NOMO-1 (cell line): ENCODE measurements around the gene KCNS1.
"Not testable (repeated sequence)": the region's sequence is repeated elsewhere in the genome, so short reads cannot be mapped to it uniquely, and the experiment has no call there.

Source experiments
- DNase-seq, 2 experiments: peaks; one replicate each; lab custom pipeline; 2025; ENCODE audit not compliant: unreplicated experiment in 2 of 2; lab: John Stamatoyannopoulos, UW

The KCNS1 gene

DNA sequence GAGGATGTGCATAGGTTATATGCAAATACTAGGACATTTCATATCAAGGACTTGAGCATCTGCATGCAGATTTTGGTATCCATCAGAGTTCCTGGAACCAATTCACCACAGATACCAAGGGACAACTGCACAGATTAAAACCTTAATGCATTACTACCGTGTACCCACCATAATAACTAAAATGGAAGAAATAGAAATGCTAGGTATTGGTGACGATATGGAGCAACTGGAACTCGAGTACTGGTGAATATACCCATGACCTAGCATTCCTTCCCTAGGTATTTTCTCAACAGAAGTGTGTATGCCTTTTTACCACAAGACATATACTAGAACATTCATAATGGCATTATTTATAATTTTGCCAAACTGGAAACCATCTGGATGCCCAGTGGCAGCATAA is 18.5 kb downstream of the KCNS1 start:
- DNase-seq: no peak

DNA sequence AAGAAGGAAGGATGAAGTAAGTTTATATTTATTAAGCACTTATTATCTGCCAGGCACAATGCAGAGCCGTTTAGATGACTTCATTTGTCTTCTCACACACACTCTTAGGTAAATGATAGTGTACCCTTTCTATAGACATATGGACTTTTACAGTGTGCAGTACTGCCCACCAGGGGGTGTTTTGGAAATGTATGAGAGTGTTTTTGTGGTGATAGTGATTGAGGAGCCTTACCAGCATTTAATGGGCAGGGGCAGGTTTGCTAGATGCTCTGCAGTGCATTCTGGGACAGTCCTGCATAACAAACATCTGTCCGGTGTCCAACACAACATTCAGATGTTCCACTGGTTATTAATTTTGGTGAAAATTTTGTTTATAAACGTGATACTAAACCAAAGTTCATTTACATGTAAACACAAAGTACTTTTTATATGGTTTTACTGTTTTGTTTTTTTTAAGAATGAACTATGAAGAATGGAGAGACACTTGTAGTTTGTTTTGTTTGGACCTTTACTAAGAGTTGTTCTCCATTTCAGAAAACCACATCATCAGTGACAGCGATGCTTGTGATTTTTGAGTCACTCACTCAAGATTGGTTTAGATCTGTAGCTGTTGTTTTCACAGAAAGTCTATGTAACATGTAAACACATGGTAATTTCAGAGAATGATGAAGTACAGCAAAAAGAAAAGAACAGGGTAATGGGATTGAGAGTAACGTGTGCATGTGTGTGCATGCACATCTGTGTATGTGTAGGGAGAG is 19.9 kb downstream of the KCNS1 start:
- no peak for DNase-seq

DNA sequence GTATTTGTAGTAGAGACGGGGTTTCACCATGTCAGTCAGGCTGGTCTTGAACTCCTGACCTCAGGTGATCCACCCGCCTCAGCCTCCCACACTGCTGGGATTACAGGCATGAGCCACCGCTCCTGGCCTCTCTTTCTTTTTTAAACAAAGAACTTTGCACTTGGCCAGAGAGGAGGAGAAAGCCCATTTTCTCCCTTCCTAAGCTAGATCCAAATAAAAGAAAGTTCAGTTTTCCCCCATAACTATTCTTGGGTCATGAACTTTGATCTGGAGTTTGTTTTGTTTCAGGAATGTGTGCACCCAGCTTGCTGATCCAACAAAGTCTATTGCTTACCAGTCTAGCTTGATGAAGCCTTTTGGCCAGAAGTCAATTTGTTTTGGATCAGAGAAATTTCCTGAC is 23.4 kb downstream of the KCNS1 start:
- DNase-seq: no peak

DNA sequence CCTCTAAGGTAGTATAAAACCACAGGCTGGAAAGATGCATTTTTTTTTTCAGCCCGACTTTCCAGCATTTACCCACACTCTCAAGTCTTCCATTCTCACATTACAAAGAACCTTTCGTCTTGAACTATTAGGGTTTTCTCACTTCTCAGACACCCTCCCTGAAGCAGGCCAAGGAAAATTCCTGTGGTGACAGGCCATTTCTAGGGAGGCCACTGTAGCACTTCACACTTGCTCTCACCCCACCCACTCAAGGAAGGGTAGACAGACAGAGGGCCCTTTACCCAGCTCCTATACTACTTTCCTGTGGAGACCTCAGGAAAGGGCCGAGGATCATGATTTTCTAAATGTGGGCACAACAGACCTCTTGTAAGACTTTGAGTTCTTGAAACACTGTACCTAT is 27.7 kb downstream of the KCNS1 start:
- DNase-seq: no peak

DNA sequence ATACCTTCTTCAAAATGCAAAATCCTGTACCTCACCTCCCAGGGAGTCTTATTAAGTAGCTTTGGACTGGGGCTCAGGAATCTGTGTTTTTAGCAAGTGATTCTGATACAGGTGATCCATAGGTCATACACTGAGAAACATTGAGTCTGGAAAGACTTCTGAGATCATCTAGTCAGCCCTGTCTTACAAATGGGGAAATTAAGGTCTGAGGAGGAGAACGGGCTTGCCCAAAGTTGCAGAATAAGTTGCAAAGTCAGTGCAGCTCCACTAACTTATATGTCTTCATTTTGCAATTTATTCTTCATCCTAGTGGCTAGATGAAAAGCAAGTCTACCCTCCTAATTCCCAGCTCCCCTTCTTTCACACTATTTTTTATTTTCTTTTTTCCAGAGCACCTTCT is 28.9 kb downstream of the KCNS1 start:
- no peak for DNase-seq

DNA sequence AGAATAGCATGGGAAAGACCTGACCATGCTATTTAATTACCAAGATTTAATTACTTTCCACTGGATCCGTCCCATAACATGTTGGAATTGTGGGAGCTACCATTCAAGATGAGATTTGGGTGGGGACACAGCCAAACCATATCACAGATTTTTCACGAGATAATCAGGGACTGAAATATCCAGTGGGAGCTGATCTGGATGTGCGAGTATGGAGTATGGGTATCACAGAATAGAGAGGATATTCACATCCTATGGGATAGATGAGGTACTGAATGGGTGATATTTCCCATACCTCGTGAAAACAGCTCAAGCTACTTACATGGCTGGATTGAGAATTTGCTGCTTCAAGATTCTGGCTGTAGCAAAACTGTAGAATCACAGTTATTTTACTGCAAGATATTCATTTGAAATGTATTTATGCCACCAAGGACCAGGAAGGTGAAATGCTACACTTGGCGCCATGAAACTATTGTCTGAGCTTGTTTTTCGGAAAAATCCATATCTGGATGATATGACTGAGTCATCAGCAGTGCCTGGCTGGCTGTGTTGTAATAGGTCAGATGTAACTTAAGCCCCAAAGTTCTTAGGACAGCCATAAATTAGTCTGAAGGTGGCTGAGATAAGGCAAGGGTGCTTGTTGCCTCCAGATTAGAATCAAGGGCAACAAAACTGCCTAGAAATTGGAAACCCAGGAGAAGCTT is 29.8 kb downstream of the KCNS1 start:
- no peak for DNase-seq

DNA sequence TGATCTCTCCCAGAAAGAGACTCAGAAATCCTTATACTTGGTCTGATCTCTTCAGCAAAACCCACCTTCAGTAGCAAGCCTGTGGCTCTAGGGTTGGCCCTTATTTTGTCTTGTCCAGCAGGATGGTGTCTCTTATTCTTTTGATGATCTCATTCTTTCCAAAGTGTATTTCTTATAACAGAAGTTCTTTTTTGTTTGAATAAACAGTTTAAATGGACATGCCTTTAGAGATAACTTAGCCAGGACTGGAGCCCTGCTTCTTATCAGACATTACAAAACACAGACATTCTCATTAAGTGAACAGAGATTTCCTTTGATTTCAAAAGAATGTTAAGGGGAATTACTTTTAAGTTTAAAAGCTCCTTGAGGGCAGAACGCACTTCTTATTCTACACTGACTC is 31.7 kb downstream of the KCNS1 start:
- DNase-seq: no peak

DNA sequence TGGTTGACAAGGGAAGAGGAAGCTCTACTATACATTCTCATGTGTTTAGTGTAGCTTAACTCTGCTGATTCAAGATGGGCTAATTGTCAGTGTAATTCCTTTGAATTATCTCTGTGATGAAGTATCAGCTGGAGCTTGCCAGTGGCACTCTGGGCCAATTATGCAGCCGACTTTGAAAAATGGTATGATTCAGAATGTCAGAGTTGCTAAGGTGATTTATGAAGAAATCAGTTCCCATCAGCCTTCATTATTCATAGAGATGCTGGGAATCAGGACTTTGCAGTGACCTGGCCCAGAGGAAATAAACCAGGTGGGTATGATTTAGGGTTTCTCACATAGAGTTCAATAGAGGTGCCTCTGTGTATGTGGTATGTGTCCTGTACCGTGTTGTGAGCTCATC is 33.4 kb downstream of the KCNS1 start:
- DNase-seq: no peak

DNA sequence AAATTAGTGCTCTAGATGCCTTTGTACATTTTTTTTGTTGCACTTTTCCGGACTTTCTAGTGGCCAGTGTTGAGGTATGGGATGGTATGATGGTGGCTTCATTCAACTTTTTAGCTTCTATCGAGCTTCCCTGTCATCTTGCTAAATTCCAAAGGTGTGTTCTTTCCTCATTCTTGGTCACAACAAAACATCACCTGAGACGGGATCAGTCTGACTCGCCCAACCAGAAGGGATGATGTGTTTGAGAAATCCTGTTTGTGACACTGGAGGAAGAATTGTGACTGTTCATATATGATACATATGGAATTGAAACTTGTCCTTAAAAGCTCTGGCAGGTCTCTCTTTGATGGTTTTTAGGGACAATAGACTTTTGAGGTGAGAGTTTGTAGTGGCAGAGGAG is 33.8 kb downstream of the KCNS1 start:
- no peak for DNase-seq

DNA sequence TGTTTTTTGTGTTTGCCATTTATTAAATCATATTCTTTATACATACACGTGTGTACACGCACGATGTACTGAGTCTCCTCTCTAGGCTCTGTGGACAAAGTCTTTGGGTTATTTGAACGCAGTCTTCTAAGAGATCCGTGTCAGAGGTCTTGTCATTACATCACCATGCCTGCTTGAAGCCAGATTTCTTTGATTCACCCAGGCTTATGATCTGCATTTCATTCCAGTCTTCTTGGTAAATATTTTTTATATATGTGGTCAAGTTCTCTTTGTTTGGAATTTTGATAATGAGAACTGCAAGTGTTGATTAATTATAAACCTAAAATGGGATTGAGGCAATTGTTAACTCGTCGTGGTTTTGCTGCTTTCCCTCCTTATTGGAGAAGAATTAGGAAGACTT is 34.6 kb downstream of the KCNS1 start:
- no peak for DNase-seq

DNA sequence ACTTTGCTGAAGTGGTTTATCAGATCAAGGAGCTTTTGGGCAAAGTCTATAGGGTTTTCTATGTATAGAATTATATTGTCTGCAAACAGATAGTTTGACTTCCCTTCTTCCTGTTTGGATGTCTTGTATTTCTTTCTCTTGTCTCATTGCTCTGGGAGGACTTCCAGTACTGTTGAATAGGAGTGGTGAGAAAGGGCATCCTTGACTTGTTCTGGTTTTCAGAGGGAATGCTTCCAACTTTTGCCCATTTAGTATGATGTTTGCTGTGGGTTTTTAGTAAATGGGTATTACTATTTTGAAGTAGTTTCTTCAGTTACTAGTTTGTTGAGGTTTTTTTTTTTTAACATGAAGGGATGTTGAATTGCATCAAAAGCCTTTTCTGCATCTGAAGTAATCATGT is 36.1 kb downstream of the KCNS1 start:
- no peak for DNase-seq

DNA sequence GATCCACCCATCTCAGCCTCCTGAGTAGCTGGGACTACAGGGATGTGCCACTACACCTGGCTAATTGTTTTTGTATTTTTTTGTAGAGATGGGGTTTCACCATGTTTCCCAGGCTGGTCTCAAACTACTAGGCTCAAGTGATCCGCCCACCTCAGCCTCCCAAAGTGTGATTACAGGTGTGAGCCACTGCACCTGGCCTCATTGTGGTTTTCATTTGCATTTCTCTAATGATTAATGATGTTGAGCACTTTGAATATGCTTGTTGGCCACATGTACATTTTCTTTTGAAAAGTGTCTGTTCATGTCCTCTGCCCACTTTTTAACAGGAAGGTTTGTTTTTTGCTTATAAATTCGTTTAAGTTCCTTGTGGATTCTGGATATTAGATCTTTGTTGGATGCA is 37.8 kb downstream of the KCNS1 start:
- DNase-seq: not testable (repeated sequence)

DNA sequence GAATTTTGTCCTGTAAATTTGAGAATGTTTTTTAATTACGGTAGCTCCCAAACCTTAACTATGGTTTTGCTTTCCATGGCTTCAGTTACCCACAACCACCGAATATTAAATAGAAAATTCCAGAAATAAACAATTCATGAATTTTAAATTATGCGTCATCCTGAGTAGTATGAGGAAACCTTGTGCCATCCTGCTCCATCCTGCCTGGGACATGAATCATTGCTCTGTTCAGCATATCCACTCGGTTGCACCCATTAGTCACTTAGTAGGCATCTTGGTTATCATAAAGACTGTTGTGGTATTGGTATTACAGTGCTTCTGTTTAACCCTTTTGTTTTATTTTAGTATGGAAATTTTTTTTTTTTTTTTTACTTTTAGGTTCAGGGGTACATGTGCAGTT is 39.7 kb downstream of the KCNS1 start:
- DNase-seq: no peak

DNA sequence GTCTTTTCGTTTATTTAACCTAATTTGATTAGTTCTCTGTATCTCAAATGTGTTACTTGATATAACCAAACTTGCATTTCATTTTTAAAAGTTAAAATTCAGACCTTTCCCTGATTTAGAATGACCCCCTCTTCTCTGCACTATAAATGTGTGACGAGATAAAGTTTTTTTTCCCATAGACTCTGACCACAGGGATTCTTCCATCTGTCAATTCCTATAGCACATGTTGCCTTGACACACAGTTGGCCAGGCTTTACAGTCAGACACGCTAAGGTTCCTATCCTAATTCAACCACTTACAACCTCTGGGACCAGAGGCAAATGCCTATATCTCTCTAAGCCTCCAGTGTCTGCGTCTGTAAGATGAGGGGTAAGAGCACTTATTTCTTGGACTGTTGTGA is 40.6 kb downstream of the KCNS1 start:
- no peak for DNase-seq

DNA sequence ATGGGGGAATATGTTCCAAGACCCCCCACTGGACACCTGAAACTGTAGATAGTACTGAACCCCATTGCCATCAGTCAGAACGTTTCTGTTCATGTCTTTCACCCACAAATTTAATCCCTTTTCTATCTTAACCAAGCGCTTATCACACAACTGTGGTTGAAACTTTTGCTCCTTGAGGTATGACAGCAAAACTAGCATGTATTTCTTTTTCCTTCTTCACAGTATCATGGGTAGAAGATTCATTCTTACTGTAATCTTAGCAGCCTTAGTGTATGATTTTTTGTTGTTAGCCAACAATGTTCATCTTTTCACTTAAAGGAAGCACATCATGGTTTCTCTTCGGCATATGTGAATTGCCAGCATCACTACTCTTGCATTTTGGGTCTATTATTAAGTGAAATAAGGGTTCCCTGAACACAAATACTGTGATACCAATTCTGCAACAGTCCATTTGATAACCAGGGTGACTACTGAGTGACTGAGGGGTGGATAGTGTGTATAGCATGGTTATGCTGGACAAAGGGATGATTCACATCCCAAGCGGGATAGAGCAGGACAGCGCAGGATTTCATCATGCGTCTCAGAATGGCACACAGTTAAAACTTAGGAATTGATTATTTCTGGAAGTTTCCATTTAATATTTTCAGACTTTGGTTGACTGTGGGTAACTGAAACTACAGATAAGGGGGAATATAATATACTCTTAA is 41.8 kb downstream of the KCNS1 start:
- no peak for DNase-seq

DNA sequence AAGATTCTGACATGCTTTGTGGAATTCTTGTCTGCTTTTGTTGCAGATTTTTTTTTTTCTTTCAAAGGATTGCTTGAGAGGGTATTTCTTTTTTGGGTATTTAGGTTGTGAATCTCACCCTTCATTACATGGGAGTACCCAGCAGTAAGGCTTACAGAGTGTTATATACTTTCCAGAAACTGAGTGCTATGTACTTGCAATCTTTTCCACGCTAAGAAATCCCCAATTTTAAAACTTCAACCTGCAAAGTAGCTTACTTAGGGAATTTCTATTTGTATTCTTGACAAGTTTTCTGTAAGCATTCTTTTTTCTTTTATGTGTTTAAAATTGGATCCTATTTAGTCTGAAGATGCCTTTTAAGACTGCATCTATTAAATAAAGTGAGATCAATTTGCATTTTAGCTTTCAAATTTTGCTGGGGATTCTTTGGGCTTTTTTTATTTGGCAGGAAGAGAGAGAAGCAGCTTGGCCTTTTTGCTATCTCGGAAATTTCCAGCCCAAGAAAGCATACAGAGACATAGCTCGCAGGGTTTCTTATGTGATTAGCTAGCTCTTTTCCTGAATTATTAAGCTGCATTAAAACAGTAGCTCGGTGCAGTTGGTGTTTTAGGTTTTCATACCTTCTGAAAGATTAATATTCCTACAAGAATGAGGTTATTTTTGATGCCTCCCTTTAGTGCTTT is 42.6 kb downstream of the KCNS1 start:
- no peak for DNase-seq

DNA sequence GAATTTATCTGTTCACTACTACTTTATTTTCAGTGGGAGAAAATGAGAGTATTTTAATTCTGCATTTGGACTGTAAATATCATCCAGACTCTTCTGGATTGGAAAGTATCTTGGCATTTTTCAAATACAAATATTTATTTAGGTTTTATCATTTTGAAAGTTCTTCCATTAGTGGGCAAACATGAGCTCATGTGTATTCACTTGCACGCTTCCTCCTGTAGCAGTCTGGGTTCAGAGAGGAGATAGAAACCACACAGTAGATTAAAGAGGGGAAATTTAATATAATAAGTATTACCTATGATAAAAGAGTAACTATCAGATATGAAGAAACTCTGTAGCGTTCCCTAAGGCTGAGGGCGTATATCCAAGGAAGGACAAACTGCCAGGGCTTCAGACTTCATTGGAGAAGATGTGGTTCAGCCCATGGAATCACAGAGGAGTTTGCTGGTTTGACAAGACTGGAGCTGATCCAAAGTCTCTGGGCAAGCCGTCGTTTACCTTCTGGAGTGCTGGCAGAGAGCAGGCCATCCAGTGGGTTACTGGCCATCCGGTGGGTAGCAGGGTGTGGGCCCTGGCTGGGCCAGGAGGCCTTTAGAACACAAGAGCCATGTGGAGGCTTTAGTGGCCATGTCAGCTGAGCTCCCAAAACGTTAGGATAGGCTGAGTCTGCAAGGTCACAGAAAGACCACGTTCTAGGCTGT is 44.3 kb downstream of the KCNS1 start:
- no peak for DNase-seq

DNA sequence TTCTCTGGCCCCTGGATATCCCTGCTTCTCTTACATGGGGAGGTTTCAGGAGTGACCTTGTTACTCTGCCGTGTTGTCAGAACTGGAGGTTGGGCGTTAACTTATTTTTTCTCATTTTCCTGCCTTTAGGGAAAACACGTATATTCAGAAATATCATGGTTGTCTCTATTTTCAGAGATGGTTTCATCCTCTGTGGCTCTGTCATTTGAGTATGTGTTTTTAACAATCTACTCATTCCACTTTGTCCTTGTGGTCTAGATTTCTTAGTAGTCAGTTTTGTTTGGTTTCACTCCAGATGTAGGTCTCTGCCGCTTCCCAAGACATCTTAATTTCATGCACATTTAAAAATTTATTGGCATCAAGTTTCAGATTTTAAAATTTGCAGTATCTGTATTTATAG is 45.9 kb downstream of the KCNS1 start:
- no peak for DNase-seq

DNA sequence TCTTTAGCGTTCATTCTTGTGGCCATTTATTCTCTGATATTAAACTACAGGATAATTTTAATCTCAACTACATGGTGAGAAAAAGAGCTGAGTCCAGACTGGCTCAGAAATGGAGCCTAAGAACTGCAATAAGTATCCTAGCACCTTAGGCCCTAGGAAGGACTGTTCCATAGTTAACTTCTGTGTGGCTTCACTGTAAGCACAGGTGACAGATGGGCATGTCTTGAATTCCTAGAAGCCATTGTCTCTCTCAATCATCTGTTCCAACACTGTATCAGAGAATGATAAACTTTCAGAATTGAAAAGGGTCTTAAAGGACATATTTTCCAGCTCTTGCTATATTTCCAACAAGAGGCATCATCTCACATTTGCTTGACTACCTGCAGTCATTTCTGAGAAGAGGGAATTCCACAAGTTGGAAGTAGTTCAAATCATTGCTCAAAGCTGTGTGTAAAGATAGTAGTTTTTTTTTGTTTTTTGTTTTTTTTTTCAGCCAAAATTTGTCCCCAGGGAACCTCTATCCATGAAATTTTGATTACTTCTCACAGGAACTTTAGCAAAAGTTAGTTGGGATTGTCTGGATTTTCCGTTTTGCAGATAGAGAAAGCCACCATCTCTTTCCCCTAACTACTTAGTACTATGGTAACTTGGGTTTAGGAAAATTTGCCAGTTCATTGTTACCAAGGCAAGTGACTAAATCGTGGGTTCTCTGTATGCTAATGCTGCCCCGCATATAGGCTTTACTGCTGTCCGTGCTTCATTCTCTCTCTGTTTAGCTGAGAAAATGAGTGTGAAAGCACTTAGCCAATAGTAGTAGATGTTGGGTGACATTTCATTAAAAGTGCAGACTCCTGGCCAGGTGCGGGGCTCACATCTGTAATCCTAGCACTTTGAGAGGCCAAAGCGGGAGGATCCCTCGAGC is 47.2 kb downstream of the KCNS1 start:
- DNase-seq: no peak
